CD4-positive, alpha-beta T cell treated with Interleukin-21 for 1 hour (primary cell): ENCODE results near the gene CDH13.
A peak's percentile ranks its signal among the peaks of the same experiment; 100 is the strongest.

Source experiments
- DNase-seq: peaks from one replicate; pipeline ENCODE4 v3.0.0-alpha.2; 2020

Gene CDH13

GRCh38 chr16:83799336-83799735 is 1172.6 kb downstream of the CDH13 start:
- no peak for DNase-seq

GRCh38 chr16:83802135-83802534 is 1175.4 kb downstream of the CDH13 start:
- DNase-seq = peak; percentile 11

GRCh38 chr16:83802554-83803205 is 1175.9 kb downstream of the CDH13 start:
- DNase-seq = no peak

- DNase-seq = no peak
These were observed 1177.0 kb downstream of the CDH13 start for GRCh38 chr16:83803811-83804210.

- DNase-seq = no peak
These were observed 1177.6 kb downstream of the CDH13 start for GRCh38 chr16:83804366-83804765.

GRCh38 chr16:83806036-83806435 is 1179.3 kb downstream of the CDH13 start:
- DNase-seq = no peak

GRCh38 chr16:83806731-83807130 is 1180.0 kb downstream of the CDH13 start:
- no peak for DNase-seq

GRCh38 chr16:83807327-83807709 is 1180.5 kb downstream of the CDH13 start:
- DNase-seq = no peak

GRCh38 chr16:83807710-83808572 is 1181.2 kb downstream of the CDH13 start, which contains the start of gene HSBP1:
HSBP1 (plus strand) TSS chr16:83807978; CDS start chr16:83808077, 99 bp downstream.
- peak; percentile 95 for DNase-seq

- DNase-seq = no peak
These were observed 1181.8 kb downstream of the CDH13 start for GRCh38 chr16:83808573-83809014.

GRCh38 chr16:83809092-83809491 is 1182.3 kb downstream of the CDH13 start:
- no peak for DNase-seq

- no peak for DNase-seq
These were observed 1184.1 kb downstream of the CDH13 start for GRCh38 chr16:83810901-83811300.

GRCh38 chr16:83813823-83814658 is 1187.3 kb downstream of the CDH13 start:
- DNase-seq = no peak

GRCh38 chr16:83814659-83814985 is 1187.9 kb downstream of the CDH13 start:
- no peak for DNase-seq

GRCh38 chr16:83817022-83817421 is 1190.3 kb downstream of the CDH13 start:
- no peak for DNase-seq

- no peak for DNase-seq
These were observed 1191.5 kb downstream of the CDH13 start for GRCh38 chr16:83818276-83818675.

- no peak for DNase-seq
These were observed 1192.6 kb downstream of the CDH13 start for GRCh38 chr16:83819361-83819760.

- DNase-seq = peak; percentile 76
These were observed 1199.6 kb downstream of the CDH13 start for GRCh38 chr16:83826146-83826913.

GRCh38 chr16:83830091-83830768 is 1203.5 kb downstream of the CDH13 start:
- no peak for DNase-seq

- no peak for DNase-seq
These were observed 1204.1 kb downstream of the CDH13 start for GRCh38 chr16:83830769-83831455.

GRCh38 chr16:83831456-83831987 is 1204.8 kb downstream of the CDH13 start:
- DNase-seq = no peak
